ENCODE data around the gene MICOS13.

DNA sequence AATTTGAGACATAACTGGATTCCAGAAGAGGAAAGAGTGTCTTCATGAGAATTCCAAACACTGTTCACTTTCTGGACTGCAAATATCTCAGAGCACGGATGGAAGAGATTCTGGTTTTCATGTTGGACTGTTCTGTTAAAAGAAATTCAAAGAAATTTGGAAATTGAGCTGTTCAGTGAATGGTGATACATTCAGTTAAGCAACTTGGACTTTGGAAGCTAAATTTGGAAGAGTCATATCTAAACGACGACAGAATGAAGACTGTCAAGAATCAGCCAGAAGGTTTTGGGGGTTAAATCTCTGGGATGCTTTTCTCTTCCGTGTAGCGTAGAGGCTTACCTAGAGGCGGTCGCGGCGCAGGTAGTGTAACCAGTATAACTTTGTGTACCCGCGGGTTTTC is 31.9 kb downstream of the MICOS13 start:
- TF ChIP-seq POLR2A (IDR thresholded peaks at IDR 0.05) = no peak
- TF ChIP-seq, protein P1, sequence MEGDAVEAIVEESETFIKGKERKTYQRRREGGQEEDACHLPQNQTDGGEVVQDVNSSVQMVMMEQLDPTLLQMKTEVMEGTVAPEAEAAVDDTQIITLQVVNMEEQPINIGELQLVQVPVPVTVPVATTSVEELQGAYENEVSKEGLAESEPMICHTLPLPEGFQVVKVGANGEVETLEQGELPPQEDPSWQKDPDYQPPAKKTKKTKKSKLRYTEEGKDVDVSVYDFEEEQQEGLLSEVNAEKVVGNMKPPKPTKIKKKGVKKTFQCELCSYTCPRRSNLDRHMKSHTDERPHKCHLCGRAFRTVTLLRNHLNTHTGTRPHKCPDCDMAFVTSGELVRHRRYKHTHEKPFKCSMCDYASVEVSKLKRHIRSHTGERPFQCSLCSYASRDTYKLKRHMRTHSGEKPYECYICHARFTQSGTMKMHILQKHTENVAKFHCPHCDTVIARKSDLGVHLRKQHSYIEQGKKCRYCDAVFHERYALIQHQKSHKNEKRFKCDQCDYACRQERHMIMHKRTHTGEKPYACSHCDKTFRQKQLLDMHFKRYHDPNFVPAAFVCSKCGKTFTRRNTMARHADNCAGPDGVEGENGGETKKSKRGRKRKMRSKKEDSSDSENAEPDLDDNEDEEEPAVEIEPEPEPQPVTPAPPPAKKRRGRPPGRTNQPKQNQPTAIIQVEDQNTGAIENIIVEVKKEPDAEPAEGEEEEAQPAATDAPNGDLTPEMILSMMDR (IDR thresholded peaks at IDR 0.05) = no peak

All from suprapubic skin (tissue), 3 donors.